ENCODE measurements around the gene GARNL3.

The GARNL3 gene

GRCh38 chr9:127407492-127407843 lies 142.9 kb downstream of the GARNL3 start:
- no peak for DNase-seq
- no peaks in the 10 kb centered on the region for H3K4me1 ChIP-seq (ENCODE audit: control insufficient read depth, low read depth, low read length)
- H3K27ac ChIP-seq (ENCODE audit: low read depth, low read length) = no peak overlapping the region
- no peaks in the 10 kb centered on the region for H3K79me1 ChIP-seq (ENCODE audit: low read length)
- H3K18ac ChIP-seq (ENCODE audit: low read length) = no peak overlapping the region
- H2BK5ac ChIP-seq (ENCODE audit: low read length) = no peak overlapping the region
- H3K23ac ChIP-seq (ENCODE audit: low read length) = no peak overlapping the region
- H3K4ac ChIP-seq (ENCODE audit: low read depth, low read length) = no peak overlapping the region
- no peak overlapping the region for H2AK5ac ChIP-seq (ENCODE audit: low read length)
- no peak overlapping the region for H4K8ac ChIP-seq (ENCODE audit: low read depth, low read length)
- peaks cover 1% of the 10 kb centered on the region for H3K36me3 ChIP-seq (ENCODE audit: control insufficient read depth, insufficient read depth, low read length)
- H3K56ac ChIP-seq (ENCODE audit: low read length) = no peak overlapping the region
- no peak overlapping the region for H3K9ac ChIP-seq (ENCODE audit: low read length)
- no peak overlapping the region for H3K4me3 ChIP-seq (ENCODE audit: low read length)
- H4K5ac ChIP-seq (ENCODE audit: low read length) = no peak overlapping the region
- H2BK120ac ChIP-seq (ENCODE audit: low read depth, low read length) = no peak overlapping the region
- no peaks in the 10 kb centered on the region for H3K79me2 ChIP-seq (ENCODE audit: control insufficient read depth, insufficient read depth, low read length)
- H3K27me3 ChIP-seq (ENCODE audit: insufficient read depth, low read length, poor library complexity) = no peaks in the 10 kb centered on the region
- H3K4me2 ChIP-seq (ENCODE audit: low read length) = no peak overlapping the region
- H2BK15ac ChIP-seq (replicated peaks; ENCODE audit: low read depth) = no peak overlapping the region
- WGBS (ENCODE audit: extremely low coverage, insufficient coverage, low lambda C conversion rate) = no CpG with 5 or more reads among the region's 6 CpGs

- H3K56ac ChIP-seq (ENCODE audit: low read length) = no peak overlapping the region
- H2BK5ac ChIP-seq (ENCODE audit: low read length) = no peak overlapping the region
- H3K79me2 ChIP-seq (ENCODE audit: control insufficient read depth, insufficient read depth, low read length) = no peaks in the 10 kb centered on the region
- no peak overlapping the region for H4K8ac ChIP-seq (ENCODE audit: low read depth, low read length)
- H3K4me3 ChIP-seq (ENCODE audit: low read length) = no peak overlapping the region
- no peaks in the 10 kb centered on the region for H3K36me3 ChIP-seq (ENCODE audit: control insufficient read depth, insufficient read depth, low read length)
- DNase-seq = no peak
- H3K4me2 ChIP-seq (ENCODE audit: low read length) = no peak overlapping the region
- H3K18ac ChIP-seq (ENCODE audit: low read length) = no peak overlapping the region
- H3K27ac ChIP-seq (ENCODE audit: low read depth, low read length) = no peak overlapping the region
- no peaks in the 10 kb centered on the region for H3K27me3 ChIP-seq (ENCODE audit: insufficient read depth, low read length, poor library complexity)
- no CpG with 5 or more reads among the region's 4 CpGs for WGBS (ENCODE audit: extremely low coverage, insufficient coverage, low lambda C conversion rate)
- no peak overlapping the region for H4K5ac ChIP-seq (ENCODE audit: low read length)
- no peaks in the 10 kb centered on the region for H3K4me1 ChIP-seq (ENCODE audit: control insufficient read depth, low read depth, low read length)
- no peak overlapping the region for H3K9ac ChIP-seq (ENCODE audit: low read length)
- no peaks in the 10 kb centered on the region for H3K79me1 ChIP-seq (ENCODE audit: low read length)
- H3K23ac ChIP-seq (ENCODE audit: low read length) = no peak overlapping the region
- no peak overlapping the region for H2BK120ac ChIP-seq (ENCODE audit: low read depth, low read length)
- H3K4ac ChIP-seq (ENCODE audit: low read depth, low read length) = no peak overlapping the region
- no peak overlapping the region for H2BK15ac ChIP-seq (replicated peaks; ENCODE audit: low read depth)
- no peak overlapping the region for H2AK5ac ChIP-seq (ENCODE audit: low read length)
These were observed 146.5 kb downstream of the GARNL3 start for GRCh38 chr9:127411122-127411521.

- Histone ChIP-seq H3K36me3 (ENCODE audit: control insufficient read depth, insufficient read depth, low read length) (no peaks in the 10 kb centered on the region), H2BK120ac (ENCODE audit: low read depth, low read length) (no peak overlapping the region), H3K56ac (ENCODE audit: low read length) (no peak overlapping the region), H3K18ac (ENCODE audit: low read length) (no peak overlapping the region), H3K27ac (ENCODE audit: low read depth, low read length) (no peak overlapping the region), H3K4me2 (ENCODE audit: low read length) (no peak overlapping the region), H3K4ac (ENCODE audit: low read depth, low read length) (no peak overlapping the region), H3K27me3 (ENCODE audit: insufficient read depth, low read length, poor library complexity) (no peaks in the 10 kb centered on the region), H3K9ac (ENCODE audit: low read length) (no peak overlapping the region), H3K23ac (ENCODE audit: low read length) (no peak overlapping the region), H4K8ac (ENCODE audit: low read depth, low read length) (no peak overlapping the region), H3K79me1 (ENCODE audit: low read length) (no peaks in the 10 kb centered on the region), H3K4me1 (ENCODE audit: control insufficient read depth, low read depth, low read length) (no peaks in the 10 kb centered on the region), H2BK5ac (ENCODE audit: low read length) (no peak overlapping the region), H2AK5ac (ENCODE audit: low read length) (no peak overlapping the region), H4K5ac (ENCODE audit: low read length) (no peak overlapping the region), H3K4me3 (ENCODE audit: low read length) (no peak overlapping the region), H2BK15ac (replicated peaks; ENCODE audit: low read depth) (no peak overlapping the region), H3K79me2 (ENCODE audit: control insufficient read depth, insufficient read depth, low read length) (no peaks in the 10 kb centered on the region)
- no CpG with 5 or more reads among the region's 4 CpGs for WGBS (ENCODE audit: extremely low coverage, insufficient coverage, low lambda C conversion rate)
- DNase-seq = no peak
These were observed 150.6 kb downstream of the GARNL3 start for GRCh38 chr9:127415141-127415540.

- no peak overlapping the region for H4K5ac ChIP-seq (ENCODE audit: low read length)
- no peak overlapping the region for H3K18ac ChIP-seq (ENCODE audit: low read length)
- H3K27me3 ChIP-seq (ENCODE audit: insufficient read depth, low read length, poor library complexity) = no peaks in the 10 kb centered on the region
- DNase-seq = no peak
- WGBS (ENCODE audit: extremely low coverage, insufficient coverage, low lambda C conversion rate) = no CpG with 5 or more reads among the region's 1 CpG
- no peak overlapping the region for H3K4me3 ChIP-seq (ENCODE audit: low read length)
- no peak overlapping the region for H3K4me2 ChIP-seq (ENCODE audit: low read length)
- no peak overlapping the region for H2AK5ac ChIP-seq (ENCODE audit: low read length)
- no peak overlapping the region for H3K9ac ChIP-seq (ENCODE audit: low read length)
- H3K79me1 ChIP-seq (ENCODE audit: low read length) = no peaks in the 10 kb centered on the region
- H3K56ac ChIP-seq (ENCODE audit: low read length) = no peak overlapping the region
- H4K8ac ChIP-seq (ENCODE audit: low read depth, low read length) = no peak overlapping the region
- no peak overlapping the region for H3K4ac ChIP-seq (ENCODE audit: low read depth, low read length)
- H2BK15ac ChIP-seq (replicated peaks; ENCODE audit: low read depth) = no peak overlapping the region
- H3K27ac ChIP-seq (ENCODE audit: low read depth, low read length) = no peak overlapping the region
- no peaks in the 10 kb centered on the region for H3K79me2 ChIP-seq (ENCODE audit: control insufficient read depth, insufficient read depth, low read length)
- no peak overlapping the region for H2BK5ac ChIP-seq (ENCODE audit: low read length)
- no peak overlapping the region for H3K23ac ChIP-seq (ENCODE audit: low read length)
- no peak overlapping the region for H2BK120ac ChIP-seq (ENCODE audit: low read depth, low read length)
- H3K4me1 ChIP-seq (ENCODE audit: control insufficient read depth, low read depth, low read length) = no peaks in the 10 kb centered on the region
- H3K36me3 ChIP-seq (ENCODE audit: control insufficient read depth, insufficient read depth, low read length) = no peaks in the 10 kb centered on the region
These were observed 151.1 kb downstream of the GARNL3 start for GRCh38 chr9:127415657-127416056.

GRCh38 chr9:127417131-127418036 lies 152.8 kb downstream of the GARNL3 start:
- H3K23ac ChIP-seq (ENCODE audit: low read length) = no peak overlapping the region
- no peak overlapping the region for H3K4me3 ChIP-seq (ENCODE audit: low read length)
- no peak for DNase-seq
- H3K4me2 ChIP-seq (ENCODE audit: low read length) = no peak overlapping the region
- H3K79me2 ChIP-seq (ENCODE audit: control insufficient read depth, insufficient read depth, low read length) = no peaks in the 10 kb centered on the region
- no peak overlapping the region for H3K9ac ChIP-seq (ENCODE audit: low read length)
- H2AK5ac ChIP-seq (ENCODE audit: low read length) = no peak overlapping the region
- H4K5ac ChIP-seq (ENCODE audit: low read length) = no peak overlapping the region
- no peak overlapping the region for H3K27ac ChIP-seq (ENCODE audit: low read depth, low read length)
- no peaks in the 10 kb centered on the region for H3K27me3 ChIP-seq (ENCODE audit: insufficient read depth, low read length, poor library complexity)
- no peak overlapping the region for H2BK5ac ChIP-seq (ENCODE audit: low read length)
- no peaks in the 10 kb centered on the region for H3K4me1 ChIP-seq (ENCODE audit: control insufficient read depth, low read depth, low read length)
- H3K4ac ChIP-seq (ENCODE audit: low read depth, low read length) = no peak overlapping the region
- H3K79me1 ChIP-seq (ENCODE audit: low read length) = no peaks in the 10 kb centered on the region
- H3K36me3 ChIP-seq (ENCODE audit: control insufficient read depth, insufficient read depth, low read length) = no peaks in the 10 kb centered on the region
- no peak overlapping the region for H4K8ac ChIP-seq (ENCODE audit: low read depth, low read length)
- no peak overlapping the region for H3K18ac ChIP-seq (ENCODE audit: low read length)
- H3K56ac ChIP-seq (ENCODE audit: low read length) = no peak overlapping the region
- WGBS (ENCODE audit: extremely low coverage, insufficient coverage, low lambda C conversion rate) = no CpG with 5 or more reads among the region's 15 CpGs
- no peak overlapping the region for H2BK120ac ChIP-seq (ENCODE audit: low read depth, low read length)
- H2BK15ac ChIP-seq (replicated peaks; ENCODE audit: low read depth) = no peak overlapping the region

GRCh38 chr9:127418037-127418471 lies 153.5 kb downstream of the GARNL3 start:
- peak; percentile 88 for DNase-seq
- Histone ChIP-seq H3K79me2 (ENCODE audit: control insufficient read depth, insufficient read depth, low read length) (no peaks in the 10 kb centered on the region), H3K27me3 (ENCODE audit: insufficient read depth, low read length, poor library complexity) (no peaks in the 10 kb centered on the region), H3K4me2 (ENCODE audit: low read length) (no peak overlapping the region), H3K23ac (ENCODE audit: low read length) (no peak overlapping the region), H3K27ac (ENCODE audit: low read depth, low read length) (no peak overlapping the region), H2BK5ac (ENCODE audit: low read length) (no peak overlapping the region), H2AK5ac (ENCODE audit: low read length) (no peak overlapping the region), H2BK15ac (replicated peaks; ENCODE audit: low read depth) (no peak overlapping the region), H3K4me3 (ENCODE audit: low read length) (no peak overlapping the region), H3K79me1 (ENCODE audit: low read length) (peaks cover 4% of the 10 kb centered on the region), H4K5ac (ENCODE audit: low read length) (no peak overlapping the region), H3K4me1 (ENCODE audit: control insufficient read depth, low read depth, low read length) (peaks cover 3% of the 10 kb centered on the region), H3K4ac (ENCODE audit: low read depth, low read length) (no peak overlapping the region), H2BK120ac (ENCODE audit: low read depth, low read length) (no peak overlapping the region), H3K9ac (ENCODE audit: low read length) (no peak overlapping the region), H3K36me3 (ENCODE audit: control insufficient read depth, insufficient read depth, low read length) (no peaks in the 10 kb centered on the region), H3K56ac (ENCODE audit: low read length) (no peak overlapping the region), H4K8ac (ENCODE audit: low read depth, low read length) (no peak overlapping the region), H3K18ac (ENCODE audit: low read length) (no peak overlapping the region)
- WGBS (ENCODE audit: extremely low coverage, insufficient coverage, low lambda C conversion rate) = no CpG with 5 or more reads among the region's 12 CpGs
